ENCODE data around the gene CNOT6.

DNA sequence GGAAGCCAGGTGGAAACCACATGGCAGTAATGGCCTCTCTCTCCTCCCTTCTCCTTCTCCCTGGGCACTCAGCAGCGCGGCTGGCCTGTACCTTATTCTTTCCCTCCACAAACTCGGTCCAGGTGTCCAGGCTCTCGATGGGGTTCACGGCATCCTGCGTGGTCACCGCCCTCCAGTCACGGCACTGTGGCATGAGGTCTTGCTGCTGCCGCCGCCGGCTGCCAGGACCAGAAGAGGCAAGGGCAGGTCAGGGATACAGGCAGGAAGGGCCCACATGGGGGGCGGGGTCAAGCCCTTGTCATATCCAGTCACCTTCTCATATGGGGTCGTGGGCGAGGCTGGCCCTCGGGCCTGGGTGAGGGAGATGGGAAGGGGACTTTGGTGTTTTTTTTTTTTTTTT lies 129.7 kb downstream of the CNOT6 start:
- TF ChIP-seq, protein P1, sequence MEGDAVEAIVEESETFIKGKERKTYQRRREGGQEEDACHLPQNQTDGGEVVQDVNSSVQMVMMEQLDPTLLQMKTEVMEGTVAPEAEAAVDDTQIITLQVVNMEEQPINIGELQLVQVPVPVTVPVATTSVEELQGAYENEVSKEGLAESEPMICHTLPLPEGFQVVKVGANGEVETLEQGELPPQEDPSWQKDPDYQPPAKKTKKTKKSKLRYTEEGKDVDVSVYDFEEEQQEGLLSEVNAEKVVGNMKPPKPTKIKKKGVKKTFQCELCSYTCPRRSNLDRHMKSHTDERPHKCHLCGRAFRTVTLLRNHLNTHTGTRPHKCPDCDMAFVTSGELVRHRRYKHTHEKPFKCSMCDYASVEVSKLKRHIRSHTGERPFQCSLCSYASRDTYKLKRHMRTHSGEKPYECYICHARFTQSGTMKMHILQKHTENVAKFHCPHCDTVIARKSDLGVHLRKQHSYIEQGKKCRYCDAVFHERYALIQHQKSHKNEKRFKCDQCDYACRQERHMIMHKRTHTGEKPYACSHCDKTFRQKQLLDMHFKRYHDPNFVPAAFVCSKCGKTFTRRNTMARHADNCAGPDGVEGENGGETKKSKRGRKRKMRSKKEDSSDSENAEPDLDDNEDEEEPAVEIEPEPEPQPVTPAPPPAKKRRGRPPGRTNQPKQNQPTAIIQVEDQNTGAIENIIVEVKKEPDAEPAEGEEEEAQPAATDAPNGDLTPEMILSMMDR (conservative IDR thresholded peaks at IDR 0.05; ENCODE audit: low read depth, low read length) = no peak
- TF ChIP-seq EZH2 (IDR thresholded peaks at IDR 0.05; ENCODE audit: borderline replicate concordance, low read depth, low read length, poor library complexity, severe bottlenecking) = no peak
